Measurements from ENCODE around the gene MAPKAPK2. TPM values are rescaled to one million over a fixed set of nuclear protein-coding genes. Genes with fewer than 3 reads are reported as not detected.

Gene MAPKAPK2
- total RNA-seq, 4 donors from 2014 or later = 37.8 to 63.3 (median 42.9) TPM

GRCh38 chr1:206662396-206663092 lies 22.2 kb upstream of the MAPKAPK2 start:
- no peak for TF ChIP-seq CTCF (IDR thresholded peaks at IDR 0.05; ENCODE audit: low read depth)

- no peak for TF ChIP-seq CTCF (IDR thresholded peaks at IDR 0.05; ENCODE audit: low read depth)
These were observed 21.3 kb upstream of the MAPKAPK2 start for GRCh38 chr1:206663362-206663761.

- TF ChIP-seq CTCF (IDR thresholded peaks at IDR 0.05; ENCODE audit: low read depth) = no peak
These were observed 20.7 kb upstream of the MAPKAPK2 start for GRCh38 chr1:206663832-206664652.

GRCh38 chr1:206664740-206665139 lies 20.0 kb upstream of the MAPKAPK2 start:
- no peak for TF ChIP-seq CTCF (IDR thresholded peaks at IDR 0.05; ENCODE audit: low read depth)

- no peak for TF ChIP-seq CTCF (IDR thresholded peaks at IDR 0.05; ENCODE audit: low read depth)
These were observed 18.6 kb upstream of the MAPKAPK2 start for GRCh38 chr1:206666031-206666561.

GRCh38 chr1:206666954-206667665 lies 17.6 kb upstream of the MAPKAPK2 start:
- no peak for TF ChIP-seq CTCF (IDR thresholded peaks at IDR 0.05; ENCODE audit: low read depth)

- no peak for TF ChIP-seq CTCF (IDR thresholded peaks at IDR 0.05; ENCODE audit: low read depth)
These were observed 16.4 kb upstream of the MAPKAPK2 start for GRCh38 chr1:206668351-206668750.
